Muscle layer of duodenum (tissue), 2 donors: ENCODE results near the gene MPZL3.

Source experiments
- H3K27ac ChIP-seq: one replicate; pipeline ENCODE4 v1.7.0; 2013; ENCODE audit warnings: mild to moderate bottlenecking, low read length
- H3K27me3 ChIP-seq: one replicate; pipeline ENCODE4 v1.7.0; 2013; ENCODE audit warnings: low read depth, mild to moderate bottlenecking, control low read depth, low read length
- H3K36me3 ChIP-seq, 2 donors: one replicate each; pipeline ENCODE4 v1.7.0; 2013; ENCODE audit warnings: low read length in 2 of 2, control low read depth in 1 of 2, mild to moderate bottlenecking in 1 of 2; ENCODE audit not compliant: insufficient read depth in 2 of 2, control insufficient read depth in 1 of 2
- H3K4me1 ChIP-seq, 2 donors: one replicate each; pipeline ENCODE4 v1.7.0; 2013; ENCODE audit warnings: low read length in 2 of 2, mild to moderate bottlenecking in 2 of 2, control low read depth in 1 of 2, moderate library complexity in 1 of 2; ENCODE audit not compliant: insufficient read depth in 2 of 2, control insufficient read depth in 1 of 2
- H3K4me3 ChIP-seq, 2 donors: one replicate each; pipeline ENCODE4 v1.7.0; 2013; ENCODE audit warnings: low read length in 2 of 2, low read depth in 1 of 2, mild to moderate bottlenecking in 1 of 2
- H3K9me3 ChIP-seq, 2 donors: one replicate each; pipeline ENCODE4 v1.7.0; 2013; ENCODE audit warnings: low read length in 2 of 2, control low read depth in 1 of 2, mild to moderate bottlenecking in 1 of 2; ENCODE audit not compliant: control insufficient read depth in 1 of 2
- donor health status: healthy.

MPZL3 gene, protein sequence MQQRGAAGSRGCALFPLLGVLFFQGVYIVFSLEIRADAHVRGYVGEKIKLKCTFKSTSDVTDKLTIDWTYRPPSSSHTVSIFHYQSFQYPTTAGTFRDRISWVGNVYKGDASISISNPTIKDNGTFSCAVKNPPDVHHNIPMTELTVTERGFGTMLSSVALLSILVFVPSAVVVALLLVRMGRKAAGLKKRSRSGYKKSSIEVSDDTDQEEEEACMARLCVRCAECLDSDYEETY

GRCh38 chr11:118251858-118252652 is at the start of gene MPZL3:
Gene MPZL3, minus strand, starts transcription at chr11:118252365. Its CDS starts 71 bp downstream, at chr11:118252294.
- H3K9me3 ChIP-seq, result no peaks in the 10 kb centered on the region
- H3K4me1 ChIP-seq, result peaks cover 4 to 8% of the 10 kb centered on the region in 2 donors
- no peaks in the 10 kb centered on the region for H3K27me3 ChIP-seq
- peak within 1 kb of the TSS; percentile 92 to 95 for H3K4me3 ChIP-seq
- H3K36me3 ChIP-seq, result no peaks in the 10 kb centered on the region
- peak within 1 kb of the TSS; percentile 96 for H3K27ac ChIP-seq

DNA sequence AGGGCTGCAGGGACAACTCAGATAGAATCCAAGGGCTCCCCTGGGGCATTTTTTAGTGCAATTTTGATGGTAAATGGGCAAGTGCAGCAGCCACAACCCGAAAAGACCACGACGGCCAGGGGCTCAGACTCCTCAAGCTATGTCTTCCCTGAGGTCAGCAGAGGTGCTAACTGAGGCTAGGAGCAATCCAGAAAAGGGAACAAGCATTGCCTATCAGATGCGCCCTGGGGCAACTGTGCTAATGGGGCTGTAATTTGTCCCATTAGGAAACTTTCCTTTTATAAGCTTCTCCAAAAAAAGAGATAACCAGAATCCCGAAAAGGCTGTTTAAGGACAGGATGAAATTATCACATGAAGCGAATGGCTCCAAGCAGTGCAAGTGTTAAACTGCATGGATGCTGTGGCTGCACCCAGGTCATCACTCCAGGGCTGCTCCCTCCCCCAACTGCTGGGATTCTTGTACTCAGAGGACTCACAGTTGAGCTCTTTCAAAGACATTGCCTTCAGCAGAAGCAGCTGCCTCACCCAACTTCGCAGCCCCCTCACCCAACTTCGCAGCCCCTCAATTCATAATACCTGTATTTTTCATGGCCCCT is 49.5 kb upstream of the MPZL3 start:
- Histone ChIP-seq H3K27ac (no peak overlapping the region), H3K4me1 (no peaks in the 10 kb centered on the region), H3K27me3 (no peaks in the 10 kb centered on the region), H3K36me3 (no peaks in the 10 kb centered on the region), H3K9me3 (no peaks in the 10 kb centered on the region), H3K4me3 (no peak overlapping the region)

DNA sequence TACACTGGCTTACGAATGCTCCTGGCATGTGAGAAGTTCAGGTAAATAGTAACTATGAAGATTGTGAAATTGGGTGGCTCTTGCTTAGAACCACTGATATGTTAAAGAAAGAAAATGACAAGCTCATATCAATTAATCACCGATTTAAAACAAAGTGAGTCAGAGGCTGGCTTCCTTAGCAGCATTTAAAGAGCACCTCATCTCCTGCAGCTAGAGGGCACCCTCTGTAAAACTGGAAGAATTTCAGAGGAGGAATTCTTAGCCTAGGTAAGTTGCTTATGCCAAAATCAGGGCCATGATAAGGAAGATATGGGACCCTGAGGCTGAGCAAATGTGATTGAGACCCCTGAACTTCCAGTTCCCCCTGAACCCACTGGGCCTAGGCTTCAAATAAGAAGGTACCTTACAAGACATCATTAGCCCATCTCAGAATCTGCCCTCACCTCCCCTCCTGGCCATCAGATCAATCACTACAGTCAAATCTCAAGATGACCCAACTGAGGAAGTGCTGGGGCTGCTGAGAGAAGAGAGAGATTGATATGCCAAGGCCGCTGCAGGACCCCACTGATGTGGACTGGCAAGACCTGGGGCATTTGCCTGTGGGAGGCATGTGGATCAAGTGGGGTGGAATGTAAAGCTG is 43.8 kb upstream of the MPZL3 start:
- no peaks in the 10 kb centered on the region for H3K9me3 ChIP-seq
- peaks cover 0 to under 1% of the 10 kb centered on the region in 2 donors for H3K4me1 ChIP-seq
- H3K4me3 ChIP-seq, result no peak overlapping the region
- no peak overlapping the region for H3K27ac ChIP-seq
- no peaks in the 10 kb centered on the region for H3K36me3 ChIP-seq
- H3K27me3 ChIP-seq, result no peaks in the 10 kb centered on the region

- H3K4me3 ChIP-seq, result no peak overlapping the region
- H3K27ac ChIP-seq, result no peak overlapping the region
These were observed 43.0 kb upstream of the MPZL3 start for GRCh38 chr11:118295199-118295598.

GRCh38 chr11:118294053-118294452 is 41.9 kb upstream of the MPZL3 start:
- Histone ChIP-seq H3K4me1 (peaks cover 3% of the 10 kb centered on the region in 2 donors), H3K9me3 (no peaks in the 10 kb centered on the region), H3K27me3 (no peaks in the 10 kb centered on the region), H3K36me3 (no peaks in the 10 kb centered on the region), H3K27ac (no peak overlapping the region), H3K4me3 (no peak overlapping the region)

More at GRCh38 chr11:118295199-118295598, 43.0 kb upstream of the MPZL3 start:
- Histone ChIP-seq H3K4me1 (peaks cover 3% of the 10 kb centered on the region in 2 donors), H3K27me3 (no peaks in the 10 kb centered on the region), H3K36me3 (no peaks in the 10 kb centered on the region), H3K9me3 (no peaks in the 10 kb centered on the region)

- no peak overlapping the region for H3K27ac ChIP-seq
- no peaks in the 10 kb centered on the region for H3K27me3 ChIP-seq
- H3K9me3 ChIP-seq, result no peaks in the 10 kb centered on the region
- H3K4me1 ChIP-seq, result peaks cover 3% of the 10 kb centered on the region in 2 donors
- no peaks in the 10 kb centered on the region for H3K36me3 ChIP-seq
- H3K4me3 ChIP-seq, result no peak overlapping the region
These were observed 39.4 kb upstream of the MPZL3 start for GRCh38 chr11:118291477-118292135.

DNA sequence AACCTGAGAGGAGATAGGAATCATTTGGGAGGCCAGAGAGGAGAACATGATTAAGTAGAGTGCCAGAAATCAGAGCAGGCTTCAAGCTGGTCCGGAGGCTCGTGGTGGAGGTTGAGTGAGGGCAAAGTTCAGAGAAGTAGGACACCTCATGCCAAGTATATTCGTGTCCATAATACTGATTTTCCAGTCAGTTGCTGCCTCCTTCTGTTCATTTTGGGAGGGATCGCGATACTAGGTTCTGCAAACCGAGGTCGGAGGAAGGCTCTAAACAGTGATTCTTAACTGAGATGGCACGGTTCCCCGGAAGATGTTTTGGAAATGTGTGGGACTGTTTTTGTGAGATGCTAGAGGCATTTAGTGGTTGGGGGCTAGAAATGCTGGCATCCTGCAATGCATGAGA is 38.8 kb upstream of the MPZL3 start:
- Histone ChIP-seq H3K27me3 (no peaks in the 10 kb centered on the region), H3K4me1 (peaks cover 3% of the 10 kb centered on the region in 2 donors), H3K4me3 (no peak overlapping the region), H3K36me3 (no peaks in the 10 kb centered on the region), H3K27ac (no peak overlapping the region), H3K9me3 (no peaks in the 10 kb centered on the region)

DNA sequence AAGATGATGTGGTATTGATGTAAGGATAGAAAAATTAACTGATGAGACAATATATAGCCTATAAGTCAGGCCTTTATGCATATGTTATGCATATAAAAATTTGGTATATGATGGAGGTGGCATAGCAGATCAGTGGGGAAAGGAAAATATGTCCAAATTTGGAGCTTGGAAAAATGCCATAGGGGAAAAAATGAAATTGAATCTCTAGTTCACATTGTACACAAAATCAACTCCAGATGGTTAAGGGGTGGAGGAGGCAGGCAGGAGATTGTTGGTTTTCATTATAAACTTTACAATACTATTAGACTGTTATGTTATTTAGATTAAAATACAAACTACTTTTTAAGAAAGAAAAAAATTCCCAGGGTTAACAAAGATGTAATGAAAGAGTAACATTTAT is 37.2 kb upstream of the MPZL3 start:
- Histone ChIP-seq H3K4me1 (peaks cover 3% of the 10 kb centered on the region in 2 donors), H3K9me3 (no peaks in the 10 kb centered on the region), H3K27ac (no peak overlapping the region), H3K36me3 (no peaks in the 10 kb centered on the region), H3K4me3 (no peak overlapping the region), H3K27me3 (no peaks in the 10 kb centered on the region)

DNA sequence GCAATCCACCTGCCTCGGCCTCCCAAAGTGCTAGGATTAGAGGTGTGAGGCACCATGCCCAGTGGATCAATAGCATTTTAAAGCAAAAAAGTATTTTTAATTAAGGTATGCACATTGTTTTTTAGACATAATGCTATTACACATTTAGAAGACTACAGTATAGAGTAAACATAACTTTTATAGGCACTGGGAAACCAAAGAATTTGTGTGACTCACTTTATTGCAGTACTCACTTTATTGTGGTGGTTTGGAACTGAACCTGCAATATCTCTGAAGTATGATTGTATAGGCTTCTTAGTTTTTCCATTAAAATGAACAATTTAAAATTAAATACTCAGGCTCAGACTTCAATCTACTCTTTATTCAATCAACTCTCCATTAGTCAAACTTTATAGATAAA is 34.8 kb upstream of the MPZL3 start:
- no peaks in the 10 kb centered on the region for H3K27me3 ChIP-seq
- no peak overlapping the region for H3K27ac ChIP-seq
- no peaks in the 10 kb centered on the region for H3K9me3 ChIP-seq
- no peaks in the 10 kb centered on the region for H3K36me3 ChIP-seq
- H3K4me1 ChIP-seq, result peaks cover 3% of the 10 kb centered on the region in 2 donors
- H3K4me3 ChIP-seq, result no peak overlapping the region

- Histone ChIP-seq H3K9me3 (no peaks in the 10 kb centered on the region), H3K27ac (no peak overlapping the region), H3K4me3 (no peak overlapping the region), H3K4me1 (peaks cover 3% of the 10 kb centered on the region in 2 donors), H3K36me3 (no peaks in the 10 kb centered on the region), H3K27me3 (no peaks in the 10 kb centered on the region)
These were observed 34.4 kb upstream of the MPZL3 start for GRCh38 chr11:118286545-118286944.
